Neural progenitor cell (in vitro differentiated cells): ENCODE data around the gene PCYOX1L. TPM values are rescaled to one million over a fixed set of nuclear protein-coding genes. Genes with fewer than 3 reads are reported as not detected.

ENCODE experiments used
- DNase-seq: peaks from one replicate; pipeline ENCODE4 v3.0.0-alpha.2; 2016; ENCODE audit warnings: low spot score
- H2AFZ ChIP-seq: fragments of 200-600 bp; sonication (generic); replicated peaks from 2 replicates; pipeline ENCODE4 v1.6.1; 2016; ENCODE audit warnings: antibody characterized with exemption
- H3F3A ChIP-seq: fragments of 200-600 bp; sonication (generic); 2 replicates; pipeline ENCODE4 v1.6.1; 2016; ENCODE audit warnings: antibody characterized with exemption, low read depth
- H3K27ac ChIP-seq: fragments of 200-600 bp; sonication (generic); 2 replicates; pipeline ENCODE4 v1.5.1; 2016; ENCODE audit warnings: mild to moderate bottlenecking
- H3K27me3 ChIP-seq: fragments of 200-600 bp; sonication (generic); 2 replicates; pipeline ENCODE4 v1.6.1; 2016; ENCODE audit warnings: mild to moderate bottlenecking, moderate library complexity
- H3K36me3 ChIP-seq: fragments of 200-600 bp; sonication (generic); 2 replicates; pipeline ENCODE4 v1.5.1; 2016
- H3K4me1 ChIP-seq: fragments of 200-600 bp; sonication (generic); 2 replicates; pipeline ENCODE4 v1.6.1; 2016; ENCODE audit warnings: mixed run types
- H3K4me2 ChIP-seq: fragments of 200-600 bp; sonication (generic); 2 replicates; pipeline ENCODE4 v1.6.1; 2016
- H3K4me3 ChIP-seq: fragments of 200-600 bp; sonication (generic); 2 replicates; pipeline ENCODE4 v1.5.1; 2016
- H3K79me2 ChIP-seq: fragments of 200-600 bp; sonication (generic); 2 replicates; pipeline ENCODE4 v1.6.1; 2016; ENCODE audit warnings: low read depth
- H3K9ac ChIP-seq: fragments of 200-600 bp; sonication (generic); 2 replicates; pipeline ENCODE4 v1.6.1; 2016
- H3K9me3 ChIP-seq: fragments of 200-600 bp; sonication (generic); 2 replicates; pipeline ENCODE4 v1.5.1; 2016; ENCODE audit warnings: low read depth
- H4K20me1 ChIP-seq: fragments of 200-600 bp; sonication (generic); 2 replicates; pipeline ENCODE4 v1.6.1; 2016; ENCODE audit warnings: low read depth
- H3K27ac Mint-ChIP-seq: 3 replicates; pipeline ENCODE4 v1.8.0; 2021; ENCODE audit warnings: mixed read lengths
- H3K27me3 Mint-ChIP-seq: 2 replicates; pipeline ENCODE4 v1.8.0; 2022; ENCODE audit warnings: low read depth, mild to moderate bottlenecking, inconsistent platforms, moderate library complexity, mixed read lengths; ENCODE audit not compliant: insufficient read depth
- H3K36me3 Mint-ChIP-seq: 3 replicates; pipeline ENCODE4 v1.8.0; 2021; ENCODE audit warnings: mixed read lengths
- H3K4me1 Mint-ChIP-seq: 3 replicates; pipeline ENCODE4 v1.8.0; 2021; ENCODE audit warnings: mixed read lengths
- H3K4me3 Mint-ChIP-seq: 3 replicates; pipeline ENCODE4 v1.8.0; 2021; ENCODE audit warnings: mild to moderate bottlenecking, moderate library complexity, mixed read lengths
- H3K9me3 Mint-ChIP-seq: 3 replicates; pipeline ENCODE4 v1.8.0; 2020; ENCODE audit warnings: mixed read lengths
- CTCF ChIP-seq: fragments of 200-600 bp; sonication (generic); IDR thresholded peaks from 2 replicates; pipeline ENCODE4 v1.5.1; 2017; ENCODE audit warnings: antibody characterized with exemption, mild to moderate bottlenecking
- EZH2 ChIP-seq: fragments of 200-600 bp; sonication (generic); IDR thresholded peaks from 2 replicates; pipeline ENCODE4 v1.6.1; 2017; ENCODE audit warnings: antibody characterized with exemption, mild to moderate bottlenecking, moderate library complexity
- EZH2phosphoT487 ChIP-seq: fragments of 200-600 bp; sonication (generic); IDR thresholded peaks from 2 replicates; pipeline ENCODE4 v1.6.1; 2017; ENCODE audit warnings: antibody characterized with exemption
- total RNA-seq: library from RNA; depleted of rRNA; stranded (reverse); fragments of >200 nt; gene quantifications from 2 replicates; pipeline ENCODE4 v1.2.3, GENCODE V29; 2015; ENCODE audit warnings: low replicate concordance

The PCYOX1L gene
- total RNA-seq, 1 donor from 2014 or later = 16.4 TPM

- no peak overlapping the region for H3K27ac ChIP-seq
- Mint-ChIP-seq H3K9me3 (no peaks in the 10 kb centered on the region), H3K36me3 (no peaks in the 10 kb centered on the region), H3K4me1 (peaks cover 5% of the 10 kb centered on the region), H3K27ac (no peak overlapping the region), H3K27me3 (peaks cover 4% of the 10 kb centered on the region), H3K4me3 (no peak overlapping the region)
- H3K79me2 ChIP-seq = no peaks in the 10 kb centered on the region
- no peak overlapping the region for H3K9ac ChIP-seq
- TF ChIP-seq EZH2phosphoT487 (no peak), EZH2 (no peak), CTCF (no peak)
- H3F3A ChIP-seq = no peaks in the 10 kb centered on the region
- DNase-seq = no peak
- no peak overlapping the region for H3K4me3 ChIP-seq
- H3K4me2 ChIP-seq = no peak overlapping the region
- H3K4me1 ChIP-seq = no peaks in the 10 kb centered on the region
- no peak overlapping the region for H2AFZ ChIP-seq
- H3K9me3 ChIP-seq = no peaks in the 10 kb centered on the region
- no peaks in the 10 kb centered on the region for H3K36me3 ChIP-seq
- no peaks in the 10 kb centered on the region for H3K27me3 ChIP-seq
- H4K20me1 ChIP-seq = no peaks in the 10 kb centered on the region
Observed at GRCh38 chr5:149325894-149326293, 32.0 kb upstream of the PCYOX1L start.

- H3K27ac ChIP-seq = no peak overlapping the region
- H3K4me1 ChIP-seq = no peaks in the 10 kb centered on the region
- H3K4me3 ChIP-seq = no peak overlapping the region
- H2AFZ ChIP-seq = no peak overlapping the region
- H3K9me3 ChIP-seq = no peaks in the 10 kb centered on the region
- TF ChIP-seq EZH2 (no peak), EZH2phosphoT487 (peak; percentile 81)
- Mint-ChIP-seq H3K36me3 (no peaks in the 10 kb centered on the region), H3K27me3 (peaks cover 4% of the 10 kb centered on the region), H3K9me3 (no peaks in the 10 kb centered on the region), H3K4me1 (peaks cover 3% of the 10 kb centered on the region), H3K4me3 (no peak overlapping the region), H3K27ac (no peak overlapping the region)
- H3K9ac ChIP-seq = no peak overlapping the region
- no peak for DNase-seq
- no peaks in the 10 kb centered on the region for H3K27me3 ChIP-seq
- H3K4me2 ChIP-seq = no peak overlapping the region
- no peaks in the 10 kb centered on the region for H4K20me1 ChIP-seq
- no peaks in the 10 kb centered on the region for H3K36me3 ChIP-seq
- no peaks in the 10 kb centered on the region for H3K79me2 ChIP-seq
- no peaks in the 10 kb centered on the region for H3F3A ChIP-seq
Observed at GRCh38 chr5:149326611-149327010, 31.2 kb upstream of the PCYOX1L start.

GRCh38 chr5:149328177-149328576, 29.7 kb upstream of the PCYOX1L start:
- Histone ChIP-seq H3F3A (no peaks in the 10 kb centered on the region), H3K4me1 (no peaks in the 10 kb centered on the region), H3K27me3 (no peaks in the 10 kb centered on the region), H3K36me3 (no peaks in the 10 kb centered on the region), H4K20me1 (no peaks in the 10 kb centered on the region), H3K9me3 (no peaks in the 10 kb centered on the region), H2AFZ (no peak overlapping the region), H3K4me3 (no peak overlapping the region), H3K79me2 (no peaks in the 10 kb centered on the region), H3K4me2 (no peak overlapping the region), H3K9ac (no peak overlapping the region), H3K27ac (no peak overlapping the region)
- no peak for TF ChIP-seq EZH2
- TF ChIP-seq CTCF = no peak
- TF ChIP-seq EZH2phosphoT487 = no peak
- Mint-ChIP-seq H3K4me3 (no peak overlapping the region), H3K27me3 (peaks cover 2% of the 10 kb centered on the region), H3K9me3 (no peaks in the 10 kb centered on the region), H3K4me1 (no peaks in the 10 kb centered on the region), H3K27ac (no peak overlapping the region), H3K36me3 (no peaks in the 10 kb centered on the region)
- DNase-seq = no peak

GRCh38 chr5:149333711-149334443, 24.0 kb upstream of the PCYOX1L start:
- Mint-ChIP-seq H3K36me3 (no peaks in the 10 kb centered on the region), H3K9me3 (no peaks in the 10 kb centered on the region), H3K4me1 (no peaks in the 10 kb centered on the region), H3K27me3 (peaks cover 2% of the 10 kb centered on the region), H3K27ac (no peak overlapping the region), H3K4me3 (no peak overlapping the region)
- H2AFZ ChIP-seq = no peak overlapping the region
- no peaks in the 10 kb centered on the region for H3K9me3 ChIP-seq
- H4K20me1 ChIP-seq = no peaks in the 10 kb centered on the region
- H3K4me2 ChIP-seq = no peak overlapping the region
- H3K27me3 ChIP-seq = no peaks in the 10 kb centered on the region
- H3K36me3 ChIP-seq = no peaks in the 10 kb centered on the region
- no peak overlapping the region for H3K9ac ChIP-seq
- H3K27ac ChIP-seq = no peak overlapping the region
- no peaks in the 10 kb centered on the region for H3K4me1 ChIP-seq
- H3K4me3 ChIP-seq = no peak overlapping the region
- TF ChIP-seq CTCF (no peak), EZH2 (no peak), EZH2phosphoT487 (no peak)
- no peak for DNase-seq
- H3K79me2 ChIP-seq = no peaks in the 10 kb centered on the region
- no peaks in the 10 kb centered on the region for H3F3A ChIP-seq
